Right lobe of liver (tissue), 4 donors: ENCODE data around the gene HIP1.

Experiments
- CTCF ChIP-seq, 4 donors: fragments of 200-600 bp in 3 of 4; fragments of 450-650 bp in 1 of 4; IDR thresholded peaks; one replicate each; pipeline versions ENCODE4 v1.5.1 to v1.8.0; 2016 to 2022; ENCODE audit warnings: antibody characterized with exemption in 4 of 4, mild to moderate bottlenecking in 2 of 4
- POLR2A ChIP-seq: fragments of 450-650 bp; IDR thresholded peaks from one replicate; pipeline ENCODE4 v1.6.1; 2017; ENCODE audit warnings: antibody characterized with exemption, mild to moderate bottlenecking
- donor health status: DM: no; HTN: no; CAD: no.
- donor health status: DM: no; HTN: no; CAD: no.
- donor health status: DM: no; HTN: yes; CAD: no.

- no peak for TF ChIP-seq CTCF (IDR thresholded peaks at IDR 0.05)
- TF ChIP-seq POLR2A, result no peak
These were observed 33.8 kb downstream of the HIP1 start for GRCh38 chr7:75704928-75705327.
